Body of pancreas (tissue), 4 donors: Measurements from ENCODE around the gene KCTD3. TPM values are rescaled to one million over a fixed set of nuclear protein-coding genes. Genes with fewer than 3 reads are reported as not detected.
A peak's percentile ranks its signal among the peaks of the same experiment; 100 is the strongest.

Experiments used
- ATAC-seq: fragments of 150-250 bp; one replicate; pipeline ENCODE4 v1.9.1; 2016
- DNase-seq, 4 donors: peaks; one replicate each; pipeline ENCODE4 v3.0.0-alpha.2; 2019
- H3K27ac ChIP-seq, 4 donors: fragments of 200-600 bp; sonication (generic); 1 replicate in 3 of 4; 2 replicates in 1 of 4; pipeline versions ENCODE4 v1.5.1 to v1.6.1; 2016 to 2019; ENCODE audit warnings: mild to moderate bottlenecking in 1 of 4, mixed read lengths in 1 of 4, moderate library complexity in 1 of 4
- H3K27me3 ChIP-seq, 2 donors: fragments of 200-600 bp; sonication (generic); one replicate each; pipeline ENCODE4 v1.6.0; 2016; ENCODE audit warnings: mild to moderate bottlenecking in 1 of 2
- H3K36me3 ChIP-seq, 2 donors: fragments of 200-600 bp; sonication (generic); replicated peaks in 1 of 2; 2 replicates each; pipeline ENCODE4 v1.5.1; 2016; ENCODE audit warnings: low read depth in 2 of 2; ENCODE audit not compliant: insufficient read depth in 1 of 2
- H3K4me1 ChIP-seq: fragments of 200-600 bp; sonication (generic); one replicate; pipeline ENCODE4 v1.6.0; 2016
- H3K4me3 ChIP-seq, 2 donors: fragments of 200-600 bp; sonication (generic); 1 replicate in 1 of 2; 2 replicates in 1 of 2; pipeline ENCODE4 v1.5.1; 2016 to 2019
- H3K9me3 ChIP-seq, 3 donors: fragments of 200-600 bp; sonication (generic); 1 replicate in 2 of 3; 2 replicates in 1 of 3; pipeline ENCODE4 v1.5.1; 2016
- POLR2A ChIP-seq, 3 donors: fragments of 450-650 bp; IDR thresholded peaks; one replicate each; pipeline ENCODE4 v1.6.1; 2016; ENCODE audit warnings: antibody characterized with exemption in 3 of 3, mild to moderate bottlenecking in 2 of 3
- WGBS, 2 donors: methylation state at CpG; one replicate each; pipeline ENCODE4 v1.1.5; 2017; 5-methylcytosine and 5-hydroxymethylcytosine counted together
- intact Hi-C: fragments of 100-400 bp; cut with DNase I; formaldehyde crosslinking; loops from one replicate; pipeline ENCODE4 v1.15.1; 2023
- total RNA-seq, 2 donors: library from RNA; depleted of rRNA; stranded (reverse); fragments of >200 nt; gene quantifications; one replicate each; pipeline ENCODE4 v1.1.0, GENCODE V29; 2016
- TF ChIP-seq, protein P1 (sequence below), 7 experiments: fragments of 450-650 bp in 4 of 7; fragments of 200-600 bp in 3 of 7; sonication (generic) in 3 of 7; IDR thresholded peaks; one replicate each; pipeline ENCODE4 v1.5.1; 2016 to 2019; ENCODE audit warnings: antibody characterized with exemption in 7 of 7

Gene KCTD3
- total RNA-seq, 2 donors from 2014 or later = 31.6 to 38.7 TPM

DNA sequence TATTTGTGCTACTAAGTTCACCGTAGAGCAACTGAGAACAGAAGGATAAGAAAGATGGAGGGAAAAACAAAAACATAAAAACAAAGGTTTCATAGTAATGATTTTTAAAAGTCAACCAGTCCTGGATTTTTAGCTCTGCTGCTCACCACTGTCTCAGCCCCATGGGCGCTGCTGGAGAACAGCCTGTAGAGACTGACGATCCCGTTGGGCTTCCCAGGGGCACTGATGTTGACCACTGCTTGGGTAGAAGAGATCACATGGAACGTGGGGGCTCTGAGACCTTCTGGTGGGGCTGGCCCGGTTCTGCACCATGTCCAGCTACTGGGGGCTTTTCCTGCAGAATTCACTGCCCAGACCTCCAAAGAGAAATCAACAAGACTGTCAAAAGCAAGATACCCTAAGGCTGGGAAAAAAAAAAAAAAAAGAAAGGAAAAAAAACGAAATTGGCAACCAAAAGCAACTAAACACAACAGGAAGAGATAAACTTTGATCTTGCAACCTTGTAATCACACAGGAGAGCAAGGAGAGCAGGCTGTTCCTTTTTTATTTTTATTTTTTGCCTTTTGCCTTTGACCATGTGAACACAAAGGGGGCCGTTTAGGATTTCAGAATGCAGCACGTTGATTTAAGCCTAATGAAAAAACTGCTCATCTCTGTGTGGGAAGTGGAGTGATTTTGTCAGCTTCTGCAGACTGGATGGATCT is 83.5 kb downstream of the KCTD3 start:
- H3K9me3 ChIP-seq = no peaks in the 10 kb centered on the region
- no peaks in the 10 kb centered on the region for H3K27me3 ChIP-seq
- intact Hi-C loops = no loop called here
- TF ChIP-seq POLR2A (IDR thresholded peaks at IDR 0.05) = no peak
- TF ChIP-seq, protein P1, sequence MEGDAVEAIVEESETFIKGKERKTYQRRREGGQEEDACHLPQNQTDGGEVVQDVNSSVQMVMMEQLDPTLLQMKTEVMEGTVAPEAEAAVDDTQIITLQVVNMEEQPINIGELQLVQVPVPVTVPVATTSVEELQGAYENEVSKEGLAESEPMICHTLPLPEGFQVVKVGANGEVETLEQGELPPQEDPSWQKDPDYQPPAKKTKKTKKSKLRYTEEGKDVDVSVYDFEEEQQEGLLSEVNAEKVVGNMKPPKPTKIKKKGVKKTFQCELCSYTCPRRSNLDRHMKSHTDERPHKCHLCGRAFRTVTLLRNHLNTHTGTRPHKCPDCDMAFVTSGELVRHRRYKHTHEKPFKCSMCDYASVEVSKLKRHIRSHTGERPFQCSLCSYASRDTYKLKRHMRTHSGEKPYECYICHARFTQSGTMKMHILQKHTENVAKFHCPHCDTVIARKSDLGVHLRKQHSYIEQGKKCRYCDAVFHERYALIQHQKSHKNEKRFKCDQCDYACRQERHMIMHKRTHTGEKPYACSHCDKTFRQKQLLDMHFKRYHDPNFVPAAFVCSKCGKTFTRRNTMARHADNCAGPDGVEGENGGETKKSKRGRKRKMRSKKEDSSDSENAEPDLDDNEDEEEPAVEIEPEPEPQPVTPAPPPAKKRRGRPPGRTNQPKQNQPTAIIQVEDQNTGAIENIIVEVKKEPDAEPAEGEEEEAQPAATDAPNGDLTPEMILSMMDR (IDR thresholded peaks at IDR 0.05) = no peak
- no peaks in the 10 kb centered on the region for H3K36me3 ChIP-seq
- DNase-seq (no peak), ATAC-seq (no peak)
- H3K27ac ChIP-seq = no peak overlapping the region
- no peak overlapping the region for H3K4me3 ChIP-seq
- WGBS, 2 donors = 48 to 57% methylated on average over 9 of the region's 9 CpGs
- H3K4me1 ChIP-seq = no peaks in the 10 kb centered on the region

DNA sequence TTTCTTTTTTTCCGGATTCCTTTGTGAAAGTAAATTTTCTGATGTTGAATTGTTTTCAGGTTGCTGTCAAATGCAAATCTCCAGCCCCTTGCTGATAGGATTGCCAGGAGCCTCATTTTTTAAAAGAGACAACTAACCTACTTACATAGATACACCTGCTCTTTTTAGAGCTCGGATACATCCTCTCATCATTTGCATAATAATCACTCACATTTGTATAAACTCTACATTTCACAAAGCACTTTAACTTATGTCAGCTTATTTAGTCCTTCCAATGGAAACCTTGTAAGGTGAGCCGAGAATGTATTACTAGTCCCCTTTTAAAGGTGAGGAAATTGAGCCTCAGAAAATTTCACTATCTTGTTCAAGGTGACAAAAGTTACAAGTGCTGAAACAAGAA is 84.8 kb downstream of the KCTD3 start:
- Histone ChIP-seq H3K9me3 (no peaks in the 10 kb centered on the region), H3K4me3 (no peak overlapping the region), H3K4me1 (no peaks in the 10 kb centered on the region), H3K27me3 (no peaks in the 10 kb centered on the region), H3K36me3 (no peaks in the 10 kb centered on the region), H3K27ac (no peak overlapping the region)
- intact Hi-C loops = no loop called here
- 47 to 50% methylated on average over 3 of the region's 3 CpGs for WGBS, 2 donors
- ATAC-seq = no peak
- TF ChIP-seq, protein P1 (IDR thresholded peaks at IDR 0.05) = no peak
- TF ChIP-seq POLR2A (IDR thresholded peaks at IDR 0.05) = no peak
- DNase-seq = no peak

DNA sequence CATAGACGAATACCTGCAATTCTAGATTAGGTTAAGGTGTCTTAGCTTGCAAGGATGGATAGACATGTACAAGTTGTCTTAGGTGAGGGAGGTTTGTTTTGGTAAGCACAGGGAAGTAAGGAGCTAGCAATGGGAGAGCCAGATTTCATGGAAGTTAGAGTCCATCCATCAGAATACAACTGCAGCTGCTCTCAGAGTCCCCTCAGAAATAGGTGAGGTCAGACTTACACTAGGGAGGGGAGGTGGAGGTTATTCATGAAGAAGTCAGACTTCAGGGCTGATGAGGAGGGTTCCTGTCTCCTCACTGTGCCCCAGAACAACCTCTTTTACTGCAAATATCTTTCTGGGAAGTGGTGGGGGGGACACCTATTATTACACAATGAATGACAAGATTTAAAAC is 85.3 kb downstream of the KCTD3 start:
- Histone ChIP-seq H3K4me3 (no peak overlapping the region), H3K36me3 (no peaks in the 10 kb centered on the region), H3K27ac (no peak overlapping the region), H3K4me1 (no peaks in the 10 kb centered on the region), H3K9me3 (no peaks in the 10 kb centered on the region), H3K27me3 (no peaks in the 10 kb centered on the region)
- ATAC-seq (no peak), DNase-seq (no peak)
- TF ChIP-seq, protein P1 (IDR thresholded peaks at IDR 0.05) = no peak
- TF ChIP-seq POLR2A (IDR thresholded peaks at IDR 0.05) = no peak
- intact Hi-C loops = no loop called here
- 54 to 75% methylated on average over 1 of the region's 1 CpG for WGBS, 2 donors

DNA sequence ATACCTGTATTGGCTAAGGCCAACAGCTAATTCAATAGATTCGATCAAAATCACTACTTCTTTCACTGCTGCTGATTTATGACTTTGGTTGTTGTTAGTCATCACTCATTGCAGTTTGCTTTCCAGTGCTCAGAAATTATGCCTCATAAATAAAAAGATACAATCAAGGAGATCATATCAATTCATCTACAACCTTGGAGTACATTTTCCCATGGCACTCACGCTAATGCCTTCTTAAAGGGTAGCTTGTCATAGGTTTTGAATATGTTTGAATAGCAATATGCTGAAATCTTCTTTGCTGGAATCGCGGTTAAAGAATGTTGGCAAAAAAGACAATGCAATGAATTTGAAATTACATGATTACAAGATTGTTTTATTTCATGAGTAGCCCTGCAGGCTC is 89.9 kb downstream of the KCTD3 start:
- ATAC-seq = no peak
- no peaks in the 10 kb centered on the region for H3K36me3 ChIP-seq
- 57 to 60% methylated on average over 4 of the region's 4 CpGs for WGBS, 2 donors
- no peaks in the 10 kb centered on the region for H3K9me3 ChIP-seq
- H3K27me3 ChIP-seq = no peaks in the 10 kb centered on the region
- TF ChIP-seq, protein P1 (IDR thresholded peaks at IDR 0.05) = no peak
- no peak for TF ChIP-seq POLR2A (IDR thresholded peaks at IDR 0.05)
- no peak overlapping the region for H3K4me3 ChIP-seq
- no peak for DNase-seq
- H3K27ac ChIP-seq = no peak overlapping the region
- H3K4me1 ChIP-seq = peaks cover 20% of the 10 kb centered on the region
- intact Hi-C loops = no loop called here

DNA sequence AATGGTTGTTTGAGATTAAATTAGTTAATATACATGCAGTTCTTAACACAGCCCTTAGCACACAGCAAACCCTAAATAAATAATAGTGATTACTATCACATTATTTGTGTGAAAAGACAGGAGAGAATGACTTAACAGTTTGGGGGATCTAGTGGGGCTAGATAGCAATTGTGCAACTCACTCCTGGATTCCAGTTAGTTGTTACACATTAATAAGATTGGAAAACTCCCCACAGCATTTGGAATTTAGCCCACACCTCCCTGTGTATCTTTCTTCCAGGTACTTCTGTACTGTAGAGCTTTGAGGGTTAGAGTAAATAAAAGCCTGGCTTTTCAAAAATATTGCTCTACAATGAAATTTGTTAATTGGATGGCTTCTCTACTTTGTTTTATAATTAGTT is 93.2 kb downstream of the KCTD3 start:
- Histone ChIP-seq H3K4me3 (no peak overlapping the region), H3K9me3 (no peaks in the 10 kb centered on the region), H3K4me1 (peaks cover 20% of the 10 kb centered on the region), H3K36me3 (no peaks in the 10 kb centered on the region), H3K27ac (peak overlapping the region in 1 of 4 donors; percentile 20), H3K27me3 (no peaks in the 10 kb centered on the region)
- DNase-seq (peak in 3 of 4 donors; percentile 20 to 54 (median 25)), ATAC-seq (peak; percentile 78)
- TF ChIP-seq, protein P1 (IDR thresholded peaks at IDR 0.05) = no peak
- no peak for TF ChIP-seq POLR2A (IDR thresholded peaks at IDR 0.05)
- intact Hi-C loops = no loop called here
